WTC11 (cell line): ENCODE results near the gene POLR3A. TPM values are rescaled to one million over a fixed set of nuclear protein-coding genes. Genes with fewer than 3 reads are reported as not detected.
"Not testable (repeated sequence)": the region's sequence is repeated elsewhere in the genome, so short reads cannot be mapped to it uniquely, and the experiment has no call there.

Experiments used
- ATAC-seq: fragments of 200-7000 bp; cut with Tn5 transposase; 2 replicates; pipeline ENCODE4 v1.10.0; 2021; ENCODE audit warnings: mild to moderate bottlenecking, moderate library complexity
- CTCF ChIA-PET: fragments of 300-600 bp; sonication (Branson Sonifier 250); formaldehyde crosslinking; loops from one replicate; lab custom pipeline; 2021; ENCODE audit warnings: antibody characterized with exemption; lab: Charles Lee
- POLR2A ChIA-PET: fragments of 350-600 bp; sonication (Branson Sonifier 250); formaldehyde crosslinking; loops from one replicate; lab custom pipeline; 2021; ENCODE audit warnings: antibody characterized with exemption; lab: Charles Lee
- DNase-seq: peaks from one replicate; pipeline ENCODE4 v3.0.0; 2021; ENCODE audit warnings: low spot score
- H3K27ac Mint-ChIP-seq: 2 replicates; pipeline ENCODE4 v1.8.0; 2021; ENCODE audit warnings: mixed read lengths
- H3K27me3 Mint-ChIP-seq: 2 replicates; pipeline ENCODE4 v1.8.0; 2021; ENCODE audit warnings: low read depth, mild to moderate bottlenecking, moderate library complexity, mixed read lengths
- H3K36me3 Mint-ChIP-seq: 2 replicates; pipeline ENCODE4 v1.8.0; 2021; ENCODE audit warnings: mixed read lengths
- H3K4me1 Mint-ChIP-seq: 2 replicates; pipeline ENCODE4 v1.8.0; 2022; ENCODE audit warnings: mixed read lengths
- H3K4me3 Mint-ChIP-seq: 2 replicates; pipeline ENCODE4 v1.8.0; 2021; ENCODE audit warnings: mild to moderate bottlenecking, moderate library complexity, mixed read lengths
- H3K9me3 Mint-ChIP-seq: 2 replicates; pipeline ENCODE4 v1.8.0; 2021; ENCODE audit warnings: mixed read lengths
- FOXP4 ChIP-seq: sonication (generic); formaldehyde crosslinking; IDR thresholded peaks from 2 replicates; pipeline ENCODE4 v1.8.0; 2022; ENCODE audit warnings: mild to moderate bottlenecking, missing genetic modification reagents
- GTF2I ChIP-seq: fragments of 250-450 bp; sonication (Bioruptor Pico); conservative IDR thresholded peaks from 2 replicates; pipeline ENCODE4 v1.4.0; 2021; ENCODE audit warnings: mild to moderate bottlenecking
- JUN ChIP-seq: sonication (generic); formaldehyde crosslinking; IDR thresholded peaks from 2 replicates; pipeline ENCODE4 v1.8.0; 2023; ENCODE audit warnings: mild to moderate bottlenecking, missing genetic modification reagents
- NFATC4 ChIP-seq: fragments of 250-450 bp; sonication (Bioruptor Pico); IDR thresholded peaks from 2 replicates; pipeline ENCODE4 v1.9.0; 2021; ENCODE audit warnings: mild to moderate bottlenecking
- PREB ChIP-seq: sonication (generic); formaldehyde crosslinking; IDR thresholded peaks from 2 replicates; pipeline ENCODE4 v1.8.1; 2022; ENCODE audit warnings: mild to moderate bottlenecking, missing genetic modification reagents, moderate library complexity, borderline replicate concordance
- SMAD3 ChIP-seq: sonication (generic); formaldehyde crosslinking; IDR thresholded peaks from 2 replicates; pipeline ENCODE4 v1.8.0; 2022; ENCODE audit warnings: missing genetic modification reagents, mild to moderate bottlenecking, borderline replicate concordance
- TEAD4 ChIP-seq: sonication (generic); formaldehyde crosslinking; IDR thresholded peaks from 2 replicates; pipeline ENCODE4 v1.8.0; 2022; ENCODE audit warnings: mild to moderate bottlenecking, missing genetic modification reagents
- ZNF121 ChIP-seq: sonication (generic); formaldehyde crosslinking; IDR thresholded peaks from 2 replicates; pipeline ENCODE4 v1.8.0; 2023; ENCODE audit warnings: missing genetic modification reagents
- ZNF263 ChIP-seq: sonication (generic); formaldehyde crosslinking; IDR thresholded peaks from 2 replicates; pipeline ENCODE4 v1.8.1; 2022; ENCODE audit warnings: low read depth, mild to moderate bottlenecking, moderate library complexity, missing genetic modification reagents
- ZNF317 ChIP-seq: sonication (generic); formaldehyde crosslinking; IDR thresholded peaks from 2 replicates; pipeline ENCODE4 v1.8.1; 2023; ENCODE audit warnings: low read depth, mild to moderate bottlenecking, moderate library complexity, missing genetic modification reagents, borderline replicate concordance
- total RNA-seq: library from RNA; stranded (reverse); gene quantifications from 3 replicates; pipeline ENCODE4 v1.2.3, GENCODE V29; 2021

Gene POLR3A
- total RNA-seq, 1 experiment from 2014 or later: 32.2 TPM

GRCh38 chr10:78070726-78071125 lies 41.4 kb upstream of the POLR3A start:
- DNase-seq (no peak), ATAC-seq (no peak)
- H3K27me3 Mint-ChIP-seq: peaks cover 5% of the 10 kb centered on the region; the same call in 1 of the 2 replicates
- H3K4me1 Mint-ChIP-seq: peaks cover 6% of the 10 kb centered on the region
- peaks cover 18% of the 10 kb centered on the region for H3K36me3 Mint-ChIP-seq
- peaks cover 17% of the 10 kb centered on the region for H3K9me3 Mint-ChIP-seq
- ChIA-PET CTCF (interaction anchor here (0.6 to 2.4 kb wide), 2 partner anchors 23 to 70 kb away, joined by 3 to 7 read pairs; no protein-coding TSS in a partner anchor), POLR2A (interaction anchor here (0.6 kb wide), 1 partner anchor 140 kb away, joined by 3 read pairs; no protein-coding TSS in a partner anchor)
- H3K4me3 Mint-ChIP-seq: no peak overlapping the region
- no peak for TF ChIP-seq ZNF317 (CRISPR knock-in tag)
- TF ChIP-seq JUN (CRISPR knock-in tag): no peak
- no peak overlapping the region for H3K27ac Mint-ChIP-seq

DNA sequence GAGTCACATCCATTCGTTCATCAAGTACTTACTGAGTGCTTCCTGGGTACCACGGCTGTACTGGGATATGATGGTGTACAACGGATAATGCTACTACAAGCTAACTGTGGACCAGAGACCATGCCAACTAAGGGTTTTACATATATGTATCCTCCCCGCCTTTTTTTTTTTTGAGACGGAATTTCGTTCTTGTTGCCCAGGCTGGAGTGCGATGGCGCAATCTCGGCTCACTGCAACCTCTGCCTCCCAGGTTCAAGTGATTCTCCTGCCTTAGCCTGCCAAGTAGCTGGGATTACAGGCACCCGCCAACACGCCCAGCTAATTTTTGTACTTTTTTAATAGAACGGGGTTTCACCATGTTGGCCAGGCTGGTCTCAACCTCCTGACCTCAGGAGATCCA lies 40.7 kb upstream of the POLR3A start:
- not testable (repeated sequence) for DNase-seq, ATAC-seq

DNA sequence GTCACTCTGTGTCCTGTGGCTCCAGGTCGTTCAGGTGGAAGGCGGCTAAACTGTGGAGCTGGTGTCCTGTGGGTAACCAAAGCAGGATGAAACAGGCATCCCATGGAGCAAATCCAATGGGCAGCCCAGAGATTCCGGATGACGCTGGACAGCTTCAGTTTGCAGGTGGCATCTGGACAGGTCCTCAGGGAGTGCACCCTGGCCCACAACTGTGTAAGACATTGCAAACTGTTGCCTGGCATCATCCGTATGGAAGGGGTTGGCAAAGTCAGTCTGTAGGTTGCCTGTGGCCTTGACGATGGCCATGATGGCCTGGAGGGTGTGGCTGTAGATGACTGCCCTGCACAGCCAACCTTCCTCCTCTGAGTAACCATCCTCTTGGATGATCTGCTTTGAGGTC lies 39.8 kb upstream of the POLR3A start:
- POLR2A ChIA-PET: no interaction called here

More for the DNA sequence above, 40.7 kb upstream of the POLR3A start:
- Mint-ChIP-seq H3K36me3 (peaks cover 13% of the 10 kb centered on the region), H3K9me3 (peaks cover 13% of the 10 kb centered on the region)
- H3K4me3 Mint-ChIP-seq, H3K4me1 Mint-ChIP-seq, H3K27me3 Mint-ChIP-seq, H3K27ac Mint-ChIP-seq: not testable (repeated sequence)
- ChIA-PET POLR2A (interaction anchor here (0.7 kb wide), 1 partner anchor 27 kb away, joined by 4 read pairs; no protein-coding TSS in a partner anchor), CTCF (interaction anchor here (2.4 kb wide), 1 partner anchor 23 kb away, joined by 7 read pairs; no protein-coding TSS in a partner anchor)

DNA sequence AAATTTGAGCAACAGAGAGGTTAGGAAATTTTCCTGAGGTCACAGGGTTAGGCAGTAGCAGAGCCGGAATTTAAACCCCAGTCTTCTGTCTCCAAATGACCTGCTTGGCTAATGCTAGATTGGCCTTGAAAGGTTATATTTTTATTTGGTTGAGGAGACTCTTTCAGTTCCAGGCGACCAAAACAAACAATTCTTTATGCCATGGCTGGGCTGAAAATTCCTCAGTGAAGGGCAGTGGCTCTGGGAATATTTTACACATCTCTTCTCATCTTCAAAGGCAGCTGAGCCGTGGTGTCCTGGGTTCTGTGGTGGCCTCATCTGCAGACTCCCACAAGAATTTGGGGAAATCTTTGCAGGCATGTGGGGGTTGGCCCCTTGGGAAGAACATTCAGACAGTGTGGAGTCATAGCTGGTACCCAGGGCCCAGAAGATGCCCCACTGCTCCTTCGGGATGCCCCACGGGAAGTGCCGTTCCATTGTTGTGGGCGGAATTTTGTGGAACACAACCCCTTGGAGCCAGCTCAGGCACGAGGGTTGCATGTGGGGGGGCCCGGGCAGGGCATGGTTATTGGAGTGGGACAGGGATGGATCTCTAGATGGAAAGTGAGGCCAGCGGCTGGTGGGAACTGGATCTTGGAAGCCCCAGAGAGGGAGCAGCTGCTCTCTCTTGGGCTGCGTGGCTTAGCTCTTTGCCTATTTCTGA lies 37.6 kb upstream of the POLR3A start:
- no peak for ATAC-seq
- POLR2A ChIA-PET: no interaction called here
- Mint-ChIP-seq H3K27me3 (peaks cover 2% of the 10 kb centered on the region; the same call in 1 of the 2 replicates), H3K36me3 (no peaks in the 10 kb centered on the region), H3K27ac (no peak overlapping the region), H3K4me1 (peaks cover 4% of the 10 kb centered on the region; the same call in 1 of the 2 replicates), H3K9me3 (no peaks in the 10 kb centered on the region), H3K4me3 (no peak overlapping the region)
- no peak for TF ChIP-seq SMAD3 (CRISPR knock-in tag)
- TF ChIP-seq FOXP4 (CRISPR knock-in tag): no peak
- no peak for TF ChIP-seq ZNF263 (CRISPR knock-in tag)
- no peak for TF ChIP-seq PREB
- no peak for TF ChIP-seq ZNF121
- no peak for TF ChIP-seq GTF2I (CRISPR knock-in tag)
- TF ChIP-seq TEAD4 (CRISPR knock-in tag): no peak
- no peak for DNase-seq
- CTCF ChIA-PET: interaction anchor here (1.0 kb wide), 2 partner anchors 19 to 195 kb away, joined by 3 to 4 read pairs; no protein-coding TSS in a partner anchor

More for the DNA sequence above, 39.8 kb upstream of the POLR3A start:
- H3K27me3 Mint-ChIP-seq: peaks cover 2% of the 10 kb centered on the region; the same call in 1 of the 2 replicates
- TF ChIP-seq NFATC4 (no peak), FOXP4 (CRISPR knock-in tag) (no peak)
- DNase-seq (no peak), ATAC-seq (no peak)
- H3K36me3 Mint-ChIP-seq: peaks cover 10% of the 10 kb centered on the region
- CTCF ChIA-PET: interaction anchor here (2.4 kb wide), 1 partner anchor 22 kb away, joined by 7 read pairs; no protein-coding TSS in a partner anchor
- peaks cover 9% of the 10 kb centered on the region for H3K9me3 Mint-ChIP-seq
- H3K4me1 Mint-ChIP-seq: peaks cover 9% of the 10 kb centered on the region
- no peak overlapping the region for H3K27ac Mint-ChIP-seq
- no peak overlapping the region for H3K4me3 Mint-ChIP-seq
